Kidney epithelial cell (primary cell): ENCODE results near the gene ZNF385C. TPM values are rescaled to one million over a fixed set of nuclear protein-coding genes. Genes with fewer than 3 reads are reported as not detected.

Source experiments
- DNase-seq: peaks from one replicate; pipeline ENCODE4 v3.0.0-alpha.2; 2010; ENCODE audit warnings: low read depth
- H3K27me3 ChIP-seq: 2 replicates; pipeline ENCODE4 v1.6.0; 2011; ENCODE audit warnings: low read length; ENCODE audit not compliant: control insufficient read depth, insufficient read depth
- H3K36me3 ChIP-seq: 2 replicates; pipeline ENCODE4 v1.5.1; 2011; ENCODE audit warnings: low read length; ENCODE audit not compliant: control insufficient read depth, insufficient read depth
- H3K4me3 ChIP-seq: 2 replicates; pipeline ENCODE4 v1.5.1; 2011; ENCODE audit warnings: low read depth, mild to moderate bottlenecking, control low read depth, low read length
- CTCF ChIP-seq: IDR thresholded peaks from 2 replicates; pipeline ENCODE4 v1.5.1; 2011; ENCODE audit warnings: mild to moderate bottlenecking, moderate library complexity, low read length, control low read depth, inconsistent platforms; ENCODE audit not compliant: insufficient read depth, poor library complexity, severe bottlenecking
- total RNA-seq: library from RNA; depleted of rRNA; stranded (reverse); fragments of >200 nt; gene quantifications from 2 replicates; pipeline ENCODE4 v1.2.3, GENCODE V29; 2015

Gene ZNF385C
- total RNA-seq, 1 donor from 2014 or later, result 0.04 TPM

- no peak for TF ChIP-seq CTCF
- Histone ChIP-seq H3K27me3 (no peaks in the 10 kb centered on the region), H3K4me3 (peak within 1 kb of the TSS; percentile 68), H3K36me3 (peaks cover 2% of the 10 kb centered on the region)
- DNase-seq, result no peak
These were observed 22.8 kb upstream of the ZNF385C start, which contains the start of gene KAT2A for GRCh38 chr17:42120770-42121769. Gene KAT2A (minus strand): TSS chr17:42121367. CDS start chr17:42121304, 63 bp downstream.

GRCh38 chr17:42120161-42120769, 22.0 kb upstream of the ZNF385C start:
- H3K36me3 ChIP-seq, result no peaks in the 10 kb centered on the region
- H3K4me3 ChIP-seq, result peak overlapping the region; percentile 68
- no peak for TF ChIP-seq CTCF
- no peak for DNase-seq
- H3K27me3 ChIP-seq, result no peaks in the 10 kb centered on the region

GRCh38 chr17:42119301-42119700, 21.0 kb upstream of the ZNF385C start:
- Histone ChIP-seq H3K27me3 (no peaks in the 10 kb centered on the region), H3K36me3 (no peaks in the 10 kb centered on the region), H3K4me3 (no peak overlapping the region)
- DNase-seq, result no peak
- TF ChIP-seq CTCF, result no peak

GRCh38 chr17:42118545-42118944, 20.3 kb upstream of the ZNF385C start:
- Histone ChIP-seq H3K36me3 (no peaks in the 10 kb centered on the region), H3K4me3 (no peak overlapping the region), H3K27me3 (no peaks in the 10 kb centered on the region)
- TF ChIP-seq CTCF, result peak; percentile 70
- no peak for DNase-seq

GRCh38 chr17:42118126-42118510, 19.8 kb upstream of the ZNF385C start:
- DNase-seq, result no peak
- Histone ChIP-seq H3K4me3 (no peak overlapping the region), H3K36me3 (no peaks in the 10 kb centered on the region), H3K27me3 (no peaks in the 10 kb centered on the region)
- TF ChIP-seq CTCF, result no peak
